Naive B cell (primary cell): Measurements from ENCODE around the gene PIK3R3. TPM values are rescaled to one million over a fixed set of nuclear protein-coding genes. Genes with fewer than 3 reads are reported as not detected.

Experiments used
- ATAC-seq, 2 donors: fragments of 150-1000 bp; cut with Tn5 transposase; 2 replicates each; pipeline ENCODE4 v1.10.0; 2021; ENCODE audit warnings: low read depth in 2 of 2, mild to moderate bottlenecking in 2 of 2, moderate library complexity in 2 of 2
- DNase-seq: peaks from one replicate; pipeline ENCODE4 v3.0.0; 2022
- H3K27ac Mint-ChIP-seq, 6 donors: one replicate each; pipeline ENCODE4 v1.8.0; 2020 to 2022; ENCODE audit warnings: mild to moderate bottlenecking in 6 of 6, mixed read lengths in 6 of 6, moderate library complexity in 5 of 6, inconsistent platforms in 2 of 6
- H3K27me3 Mint-ChIP-seq, 3 donors: one replicate each; pipeline ENCODE4 v1.8.0; 2021 to 2022; ENCODE audit warnings: mixed read lengths in 3 of 3, mild to moderate bottlenecking in 1 of 3
- H3K36me3 Mint-ChIP-seq, 2 donors: one replicate each; pipeline ENCODE4 v1.8.0; 2020 to 2022; ENCODE audit warnings: mixed read lengths in 2 of 2, inconsistent platforms in 1 of 2, mild to moderate bottlenecking in 1 of 2
- H3K4me1 Mint-ChIP-seq, 3 donors: one replicate each; pipeline ENCODE4 v1.8.0; 2020 to 2022; ENCODE audit warnings: mixed read lengths in 3 of 3, inconsistent platforms in 1 of 3, mild to moderate bottlenecking in 1 of 3, moderate library complexity in 1 of 3
- H3K4me3 Mint-ChIP-seq, 8 donors: one replicate each; pipeline ENCODE4 v1.8.0; 2020 to 2022; ENCODE audit warnings: mild to moderate bottlenecking in 8 of 8, mixed read lengths in 8 of 8, moderate library complexity in 8 of 8, inconsistent platforms in 2 of 8
- H3K9me3 Mint-ChIP-seq, 7 donors: one replicate each; pipeline ENCODE4 v1.8.0; 2020 to 2022; ENCODE audit warnings: mixed read lengths in 7 of 7, mild to moderate bottlenecking in 5 of 7, inconsistent platforms in 2 of 7, moderate library complexity in 1 of 7
- polyA plus RNA-seq, 6 donors: library from polyadenylated mRNA; unstranded; fragments of 300-500 nt; fragmentation: Illumina TruSeq; gene quantifications; one replicate each; pipeline ENCODE4 v1.2.3, GENCODE V29; 2021; ENCODE audit warnings: low read depth in 6 of 6

Gene PIK3R3
- polyA plus RNA-seq, 6 donors from 2014 or later: 0.11 to 0.31 (median 0.25) TPM; not detected in 3

DNA sequence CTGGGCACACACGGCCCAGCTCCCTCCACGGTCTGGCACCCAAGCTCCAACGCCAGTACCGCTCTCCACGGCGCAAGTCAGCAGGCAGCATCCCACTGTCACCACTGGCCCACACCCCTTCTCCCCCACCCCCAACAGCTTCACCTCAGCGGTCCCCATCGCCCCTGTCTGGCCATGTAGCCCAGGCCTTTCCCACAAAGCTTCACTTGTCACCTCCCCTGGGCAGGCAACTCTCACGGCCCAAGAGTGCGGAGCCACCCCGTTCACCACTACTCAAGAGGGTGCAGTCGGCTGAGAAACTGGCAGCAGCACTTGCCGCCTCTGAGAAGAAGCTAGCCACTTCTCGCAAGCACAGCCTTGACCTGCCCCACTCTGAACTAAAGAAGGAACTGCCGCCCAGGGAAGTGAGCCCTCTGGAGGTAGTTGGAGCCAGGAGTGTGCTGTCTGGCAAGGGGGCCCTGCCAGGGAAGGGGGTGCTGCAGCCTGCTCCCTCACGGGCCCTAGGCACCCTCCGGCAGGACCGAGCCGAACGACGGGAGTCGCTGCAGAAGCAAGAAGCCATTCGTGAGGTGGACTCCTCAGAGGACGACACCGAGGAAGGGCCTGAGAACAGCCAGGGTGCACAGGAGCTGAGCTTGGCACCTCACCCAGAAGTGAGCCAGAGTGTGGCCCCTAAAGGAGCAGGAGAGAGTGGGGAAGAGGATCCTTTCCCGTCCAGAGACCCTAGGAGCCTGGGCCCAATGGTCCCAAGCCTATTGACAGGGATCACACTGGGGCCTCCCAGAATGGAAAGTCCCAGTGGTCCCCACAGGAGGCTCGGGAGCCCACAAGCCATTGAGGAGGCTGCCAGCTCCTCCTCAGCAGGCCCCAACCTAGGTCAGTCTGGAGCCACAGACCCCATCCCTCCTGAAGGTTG is 97.6 kb downstream of the PIK3R3 start:
- no peaks in the 10 kb centered on the region for H3K36me3 Mint-ChIP-seq
- peaks cover 0 to 1% (median 0%) of the 10 kb centered on the region in 7 donors for H3K9me3 Mint-ChIP-seq
- no peaks in the 10 kb centered on the region for H3K4me1 Mint-ChIP-seq
- no peaks in the 10 kb centered on the region for H3K27me3 Mint-ChIP-seq
- ATAC-seq (no peak), DNase-seq (no peak)
- no peak overlapping the region for H3K4me3 Mint-ChIP-seq
- H3K27ac Mint-ChIP-seq: peak overlapping the region in 1 of 6 donors; percentile 8

DNA sequence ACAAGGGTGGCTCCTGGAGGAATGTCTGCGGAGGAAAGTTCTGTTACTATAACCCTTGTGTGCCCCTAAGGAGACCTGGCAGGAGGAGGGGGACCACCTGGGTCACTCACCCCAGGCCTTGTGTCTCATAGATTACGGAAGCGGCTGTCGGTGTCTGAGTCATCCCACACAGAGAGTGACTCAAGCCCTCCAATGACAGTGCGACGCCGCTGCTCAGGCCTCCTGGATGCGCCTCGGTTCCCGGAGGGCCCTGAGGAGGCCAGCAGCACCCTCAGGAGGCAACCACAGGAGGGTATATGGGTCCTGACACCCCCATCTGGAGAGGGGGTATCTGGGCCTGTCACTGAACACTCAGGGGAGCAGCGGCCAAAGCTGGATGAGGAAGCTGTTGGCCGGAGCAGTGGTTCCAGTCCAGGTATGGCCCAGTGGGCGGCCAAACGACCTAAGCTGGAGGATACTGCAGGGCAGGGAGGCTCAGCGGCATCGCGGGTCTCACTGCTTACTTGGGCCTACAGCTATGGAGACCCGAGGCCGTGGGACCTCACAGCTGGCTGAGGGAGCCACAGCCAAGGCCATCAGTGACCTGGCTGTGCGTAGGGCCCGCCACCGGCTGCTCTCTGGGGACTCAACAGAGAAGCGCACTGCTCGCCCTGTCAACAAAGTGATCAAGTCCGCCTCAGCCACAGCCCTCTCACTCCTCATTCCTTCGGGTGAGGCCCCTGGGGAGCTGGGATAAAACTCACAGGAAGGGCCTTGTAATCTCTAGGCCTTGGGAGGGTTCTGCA is 101.4 kb downstream of the PIK3R3 start:
- Mint-ChIP-seq H3K4me1 (no peaks in the 10 kb centered on the region), H3K27ac (no peak overlapping the region), H3K36me3 (no peaks in the 10 kb centered on the region), H3K4me3 (no peak overlapping the region), H3K9me3 (peaks cover 0 to 1% (median 0%) of the 10 kb centered on the region in 7 donors), H3K27me3 (no peaks in the 10 kb centered on the region)
- ATAC-seq (no peak), DNase-seq (no peak)

- Mint-ChIP-seq H3K36me3 (no peaks in the 10 kb centered on the region), H3K4me1 (no peaks in the 10 kb centered on the region), H3K9me3 (peaks cover 0 to 1% (median 0%) of the 10 kb centered on the region in 7 donors), H3K27ac (peak overlapping the region in 1 of 6 donors; percentile 84), H3K4me3 (no peak overlapping the region), H3K27me3 (no peaks in the 10 kb centered on the region)
- DNase-seq (no peak), ATAC-seq (no peak)
Observed at GRCh38 chr1:46030074-46030870, 102.2 kb downstream of the PIK3R3 start.

- Mint-ChIP-seq H3K27me3 (no peaks in the 10 kb centered on the region), H3K9me3 (peaks cover 0 to 1% (median 0%) of the 10 kb centered on the region in 7 donors), H3K4me3 (no peak overlapping the region), H3K36me3 (peaks cover 0 to 8% of the 10 kb centered on the region in 2 donors), H3K27ac (no peak overlapping the region), H3K4me1 (no peaks in the 10 kb centered on the region)
- ATAC-seq (no peak), DNase-seq (no peak)
Observed at GRCh38 chr1:46027788-46028573, 104.4 kb downstream of the PIK3R3 start.

DNA sequence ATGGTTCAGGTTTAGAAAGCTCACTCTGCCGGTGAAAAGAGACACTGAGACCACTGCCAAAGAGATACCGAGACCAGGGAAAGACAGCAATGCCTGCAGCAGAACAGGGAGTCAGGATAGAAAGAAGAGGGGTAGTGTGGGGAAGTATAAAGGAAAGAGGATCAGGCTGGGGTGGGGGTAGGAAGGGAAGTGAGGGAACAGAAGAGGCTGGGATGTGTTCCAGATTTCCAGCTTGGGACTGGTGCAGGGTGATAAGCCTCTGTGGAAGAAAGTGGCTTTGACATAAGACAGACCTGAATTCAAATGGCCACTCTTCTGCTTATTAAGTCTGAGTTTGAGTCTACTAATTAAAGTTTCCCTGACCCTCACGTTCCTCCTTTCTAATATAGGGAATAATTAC is 105.9 kb downstream of the PIK3R3 start:
- H3K27me3 Mint-ChIP-seq: no peaks in the 10 kb centered on the region
- peaks cover 0 to 1% (median 0%) of the 10 kb centered on the region in 7 donors for H3K9me3 Mint-ChIP-seq
- no peak overlapping the region for H3K4me3 Mint-ChIP-seq
- no peaks in the 10 kb centered on the region for H3K4me1 Mint-ChIP-seq
- no peak for ATAC-seq
- DNase-seq: no peak
- H3K36me3 Mint-ChIP-seq: peaks cover 0 to 8% of the 10 kb centered on the region in 2 donors
- H3K27ac Mint-ChIP-seq: no peak overlapping the region

DNA sequence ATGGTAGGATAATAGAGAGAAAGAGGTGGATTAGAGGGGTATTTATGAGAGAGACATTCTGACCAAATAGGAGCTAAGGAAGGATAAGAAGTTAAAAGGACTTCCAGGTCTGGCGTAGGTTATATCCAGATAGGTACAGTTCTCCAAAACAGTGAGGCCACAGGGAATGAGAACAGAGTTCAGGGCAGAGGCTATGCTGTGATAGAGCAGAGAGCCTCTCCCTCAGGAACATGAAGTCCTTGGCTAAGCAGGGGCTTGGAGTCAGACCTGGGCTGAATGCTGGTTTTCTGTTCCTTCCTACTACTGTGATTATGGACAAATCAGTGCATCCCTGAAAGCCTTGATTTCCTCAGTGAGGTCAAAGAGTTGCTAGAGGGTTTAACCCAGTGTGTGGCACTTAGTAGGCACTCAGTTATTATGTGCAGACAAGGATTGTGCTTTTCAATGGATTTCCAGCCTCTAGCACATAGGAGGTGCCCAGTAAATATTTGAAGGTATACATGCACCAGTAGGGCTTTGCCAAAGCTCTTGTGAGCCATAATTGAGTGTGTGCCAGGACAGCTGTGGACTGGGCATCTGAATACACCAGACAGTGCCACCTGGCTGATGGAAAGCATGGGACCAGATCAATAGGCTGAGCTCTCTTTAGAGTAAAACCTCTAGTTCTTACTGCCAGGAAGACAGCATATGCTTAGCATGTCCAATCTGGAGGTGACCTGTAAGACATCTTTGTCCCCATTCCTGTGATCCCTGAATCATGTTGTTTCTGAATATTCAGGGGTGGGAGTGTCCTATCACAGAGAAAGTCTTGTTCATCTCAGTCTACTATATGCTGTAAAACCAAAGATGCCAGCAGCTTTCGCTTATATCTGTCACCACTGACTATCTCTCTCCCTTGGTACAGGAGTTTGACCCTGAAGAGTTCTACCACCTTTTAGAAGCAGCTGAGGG is 111.1 kb downstream of the PIK3R3 start:
- Mint-ChIP-seq H3K27ac (no peak overlapping the region), H3K4me3 (no peak overlapping the region), H3K9me3 (no peaks in the 10 kb centered on the region), H3K36me3 (peaks cover 0 to 8% of the 10 kb centered on the region in 2 donors), H3K4me1 (no peaks in the 10 kb centered on the region), H3K27me3 (no peaks in the 10 kb centered on the region)
- DNase-seq (no peak), ATAC-seq (no peak)

DNA sequence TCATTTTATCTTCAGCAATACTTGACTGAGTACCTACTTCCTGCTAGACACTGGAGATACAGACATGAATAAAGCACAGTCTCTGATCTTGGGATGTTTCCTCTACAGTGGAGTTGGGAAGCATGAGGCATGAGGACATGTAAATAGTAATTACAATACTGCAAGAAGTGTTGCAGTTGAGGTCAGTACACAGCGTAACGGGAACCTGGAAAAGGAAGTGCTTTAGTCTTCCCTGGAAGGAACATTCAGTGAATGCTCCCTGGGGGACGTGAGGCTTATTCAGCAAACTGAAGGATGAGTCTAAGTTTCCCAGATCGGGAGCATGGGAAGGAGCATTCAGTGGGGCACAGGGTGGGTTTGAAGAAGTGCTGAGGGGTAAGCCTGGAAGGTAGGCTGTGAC is 112.4 kb downstream of the PIK3R3 start:
- ATAC-seq (no peak), DNase-seq (no peak)
- Mint-ChIP-seq H3K36me3 (peaks cover 0 to 8% of the 10 kb centered on the region in 2 donors), H3K4me1 (no peaks in the 10 kb centered on the region), H3K27me3 (no peaks in the 10 kb centered on the region), H3K27ac (no peak overlapping the region), H3K9me3 (no peaks in the 10 kb centered on the region), H3K4me3 (no peak overlapping the region)

DNA sequence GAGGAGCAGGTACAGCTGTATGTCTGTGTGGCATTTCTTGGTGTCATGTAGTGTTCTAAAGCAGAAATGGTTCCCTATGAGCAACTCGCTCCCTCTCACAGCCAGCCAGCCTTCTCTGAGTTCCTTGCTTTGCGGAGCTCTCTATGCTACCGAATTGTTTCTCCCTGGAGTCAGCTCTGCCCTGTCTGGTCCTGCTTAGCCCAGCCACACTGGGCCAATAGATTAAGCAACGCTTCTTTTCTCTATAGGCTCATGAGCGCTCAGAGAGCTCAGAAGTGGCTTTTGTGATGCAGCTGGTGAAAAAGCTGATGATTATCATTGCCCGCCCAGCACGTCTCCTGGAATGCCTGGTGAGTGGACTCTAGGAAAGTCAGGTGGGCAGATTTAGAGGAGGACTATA is 113.1 kb downstream of the PIK3R3 start:
- H3K4me3 Mint-ChIP-seq: no peak overlapping the region
- no peak overlapping the region for H3K27ac Mint-ChIP-seq
- no peaks in the 10 kb centered on the region for H3K4me1 Mint-ChIP-seq
- no peaks in the 10 kb centered on the region for H3K27me3 Mint-ChIP-seq
- ATAC-seq (no peak), DNase-seq (no peak)
- peaks cover 0 to 4% of the 10 kb centered on the region in 2 donors for H3K36me3 Mint-ChIP-seq
- no peaks in the 10 kb centered on the region for H3K9me3 Mint-ChIP-seq

DNA sequence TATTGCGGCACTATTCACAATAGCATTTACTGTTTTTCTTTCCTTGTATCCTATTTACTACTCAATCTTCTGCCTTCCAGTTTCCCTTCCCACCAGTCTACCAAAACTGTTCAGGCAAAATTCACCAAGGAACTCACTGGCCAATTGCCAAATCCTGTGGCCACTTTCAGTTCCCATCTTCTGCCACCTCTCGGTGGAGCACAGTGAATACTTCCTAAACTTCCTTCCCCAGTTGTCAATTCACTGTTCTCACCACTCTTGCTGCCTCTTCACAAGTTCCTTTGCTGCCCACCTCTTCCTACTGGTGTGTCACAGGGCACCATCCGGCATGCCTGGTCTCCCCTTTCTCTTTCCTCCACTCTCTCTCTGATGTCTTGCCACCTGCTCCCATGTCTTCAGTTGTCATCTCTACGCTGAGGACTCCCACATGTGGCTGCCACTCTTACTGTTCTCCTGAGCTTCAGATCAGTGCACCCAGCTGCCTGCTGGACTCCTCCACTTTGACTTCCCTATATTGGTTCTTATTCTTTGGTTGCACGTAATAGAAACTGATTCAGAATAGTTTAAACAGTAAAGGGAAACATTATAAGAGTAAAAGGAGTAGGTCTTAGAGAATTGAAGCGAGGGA is 114.4 kb downstream of the PIK3R3 start:
- Mint-ChIP-seq H3K36me3 (no peaks in the 10 kb centered on the region), H3K27ac (no peak overlapping the region), H3K9me3 (peaks cover 0 to 2% (median 0%) of the 10 kb centered on the region in 7 donors), H3K27me3 (no peaks in the 10 kb centered on the region), H3K4me3 (no peak overlapping the region), H3K4me1 (no peaks in the 10 kb centered on the region)
- DNase-seq (no peak), ATAC-seq (peak in 1 of 2 donors; percentile 9)

DNA sequence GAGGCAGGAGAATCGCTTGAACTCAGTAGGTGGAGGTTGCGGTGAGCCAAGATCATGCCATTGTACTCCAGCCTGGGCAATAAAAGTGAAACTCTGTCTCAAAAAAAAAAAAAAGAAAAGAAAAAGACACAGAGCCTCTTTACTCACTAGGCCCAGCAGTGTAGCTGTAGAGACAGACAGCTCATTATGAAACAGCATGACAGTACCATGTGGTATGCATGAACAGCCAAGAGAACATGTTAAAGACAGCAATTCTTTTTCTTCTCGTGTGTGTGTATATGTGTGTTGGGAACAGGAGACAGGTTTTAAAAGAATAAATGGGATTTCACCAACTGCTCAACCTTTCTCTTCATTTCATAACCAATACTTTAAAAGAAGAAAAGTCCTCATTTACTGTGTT is 118.8 kb downstream of the PIK3R3 start:
- H3K9me3 Mint-ChIP-seq: peaks cover 0 to 2% (median 0%) of the 10 kb centered on the region in 7 donors
- no peaks in the 10 kb centered on the region for H3K4me1 Mint-ChIP-seq
- H3K36me3 Mint-ChIP-seq: peaks cover 8 to 16% of the 10 kb centered on the region in 2 donors
- H3K4me3 Mint-ChIP-seq: no peak overlapping the region
- no peaks in the 10 kb centered on the region for H3K27me3 Mint-ChIP-seq
- ATAC-seq (no peak), DNase-seq (no peak)
- no peak overlapping the region for H3K27ac Mint-ChIP-seq

- Mint-ChIP-seq H3K27ac (no peak overlapping the region), H3K9me3 (peaks cover 0 to 2% (median 0%) of the 10 kb centered on the region in 7 donors), H3K27me3 (no peaks in the 10 kb centered on the region), H3K4me1 (no peaks in the 10 kb centered on the region), H3K4me3 (no peak overlapping the region), H3K36me3 (peaks cover 15 to 30% of the 10 kb centered on the region in 2 donors)
- no peak for DNase-seq
- ATAC-seq: no peak
Observed at GRCh38 chr1:46012236-46012635, 120.2 kb downstream of the PIK3R3 start.
